Uterus (tissue), 2 donors: ENCODE measurements around the gene YIF1A.

Experiments
- POLR2A ChIP-seq, 2 donors: fragments of 450-650 bp; IDR thresholded peaks; one replicate each; pipeline ENCODE4 v1.6.1; 2016; ENCODE audit warnings: antibody characterized with exemption in 2 of 2, mild to moderate bottlenecking in 1 of 2, moderate library complexity in 1 of 2
- TF ChIP-seq, protein P1 (sequence below), 4 experiments: fragments of 200-600 bp in 2 of 4; fragments of 450-650 bp in 2 of 4; sonication (generic) in 2 of 4; IDR thresholded peaks; one replicate each; pipeline ENCODE4 v1.5.1; 2016 to 2019; ENCODE audit warnings: antibody characterized with exemption in 4 of 4, mild to moderate bottlenecking in 2 of 4, moderate library complexity in 1 of 4

DNA sequence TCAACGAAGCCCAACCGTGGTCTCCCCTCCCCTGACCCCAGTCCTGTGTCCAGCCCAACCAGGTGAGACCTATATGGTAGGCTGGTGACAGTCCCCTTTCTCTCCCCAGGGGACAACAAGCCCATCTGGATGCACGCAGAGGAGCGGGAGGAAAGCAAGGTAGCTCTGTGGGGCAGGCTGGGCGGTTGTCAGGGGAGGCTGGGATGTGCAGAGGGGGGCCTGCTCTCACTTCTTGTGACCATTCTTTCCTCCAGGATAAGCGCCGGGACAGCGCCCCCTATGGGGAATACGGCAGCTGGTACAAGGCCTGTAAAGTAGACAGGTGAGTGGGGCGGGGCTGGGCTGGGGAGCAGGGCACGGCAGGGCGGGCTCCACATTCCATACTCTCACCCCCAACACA, 24.0 kb downstream of the YIF1A start:
- TF ChIP-seq, protein P1, sequence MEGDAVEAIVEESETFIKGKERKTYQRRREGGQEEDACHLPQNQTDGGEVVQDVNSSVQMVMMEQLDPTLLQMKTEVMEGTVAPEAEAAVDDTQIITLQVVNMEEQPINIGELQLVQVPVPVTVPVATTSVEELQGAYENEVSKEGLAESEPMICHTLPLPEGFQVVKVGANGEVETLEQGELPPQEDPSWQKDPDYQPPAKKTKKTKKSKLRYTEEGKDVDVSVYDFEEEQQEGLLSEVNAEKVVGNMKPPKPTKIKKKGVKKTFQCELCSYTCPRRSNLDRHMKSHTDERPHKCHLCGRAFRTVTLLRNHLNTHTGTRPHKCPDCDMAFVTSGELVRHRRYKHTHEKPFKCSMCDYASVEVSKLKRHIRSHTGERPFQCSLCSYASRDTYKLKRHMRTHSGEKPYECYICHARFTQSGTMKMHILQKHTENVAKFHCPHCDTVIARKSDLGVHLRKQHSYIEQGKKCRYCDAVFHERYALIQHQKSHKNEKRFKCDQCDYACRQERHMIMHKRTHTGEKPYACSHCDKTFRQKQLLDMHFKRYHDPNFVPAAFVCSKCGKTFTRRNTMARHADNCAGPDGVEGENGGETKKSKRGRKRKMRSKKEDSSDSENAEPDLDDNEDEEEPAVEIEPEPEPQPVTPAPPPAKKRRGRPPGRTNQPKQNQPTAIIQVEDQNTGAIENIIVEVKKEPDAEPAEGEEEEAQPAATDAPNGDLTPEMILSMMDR (IDR thresholded peaks at IDR 0.05) = no peak
- no peak for TF ChIP-seq POLR2A (IDR thresholded peaks at IDR 0.05)
